Measurements from ENCODE around the gene EEF1A2.

The EEF1A2 gene

DNA sequence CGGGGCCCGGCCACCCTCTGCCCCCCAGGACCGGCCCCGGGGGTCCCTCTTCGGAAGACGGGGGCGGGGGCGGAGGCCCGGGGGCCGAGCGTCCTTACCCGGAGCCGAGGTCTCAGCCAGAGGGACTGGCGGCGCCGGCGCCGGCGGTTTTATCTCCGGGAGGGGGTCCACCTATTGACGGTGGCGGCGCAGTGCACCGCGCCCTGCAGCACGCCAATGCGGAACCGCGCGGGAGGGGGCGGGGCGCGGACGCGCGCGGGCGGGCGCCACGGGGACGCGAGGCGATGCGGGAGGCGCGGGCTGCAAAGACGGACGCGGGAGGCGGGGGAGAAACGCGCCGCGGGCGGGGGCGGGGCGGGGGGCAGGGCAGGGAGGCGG is at the start of gene EEF1A2:
Gene EEF1A2, minus strand, starts transcription at position 124 of the 378 bp plus-strand sequence. CDS start 1,320 bp downstream, outside the sequence.
- DNase-seq: peak; percentile 19

DNA sequence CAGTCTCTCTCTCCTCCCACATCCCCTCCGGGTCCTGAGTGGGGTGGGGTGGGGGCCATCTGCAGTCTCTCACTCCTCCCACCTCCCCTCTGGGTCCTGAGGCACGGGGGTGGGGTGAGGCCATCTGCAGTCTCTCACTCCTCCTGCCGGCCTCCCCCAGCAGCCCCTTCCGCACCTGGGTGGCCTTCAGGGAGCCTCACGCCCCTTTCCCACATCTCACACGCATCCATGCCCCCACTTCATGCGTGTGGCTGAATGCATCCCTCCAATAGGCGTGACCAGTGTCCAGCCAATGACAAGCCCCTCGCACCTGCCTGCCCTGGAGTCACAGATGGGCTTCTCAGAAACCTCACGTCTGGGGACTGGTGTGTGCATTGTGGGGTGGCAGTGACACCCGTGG is 49.7 kb upstream of the EEF1A2 start:
- DNase-seq: no peak

DNA sequence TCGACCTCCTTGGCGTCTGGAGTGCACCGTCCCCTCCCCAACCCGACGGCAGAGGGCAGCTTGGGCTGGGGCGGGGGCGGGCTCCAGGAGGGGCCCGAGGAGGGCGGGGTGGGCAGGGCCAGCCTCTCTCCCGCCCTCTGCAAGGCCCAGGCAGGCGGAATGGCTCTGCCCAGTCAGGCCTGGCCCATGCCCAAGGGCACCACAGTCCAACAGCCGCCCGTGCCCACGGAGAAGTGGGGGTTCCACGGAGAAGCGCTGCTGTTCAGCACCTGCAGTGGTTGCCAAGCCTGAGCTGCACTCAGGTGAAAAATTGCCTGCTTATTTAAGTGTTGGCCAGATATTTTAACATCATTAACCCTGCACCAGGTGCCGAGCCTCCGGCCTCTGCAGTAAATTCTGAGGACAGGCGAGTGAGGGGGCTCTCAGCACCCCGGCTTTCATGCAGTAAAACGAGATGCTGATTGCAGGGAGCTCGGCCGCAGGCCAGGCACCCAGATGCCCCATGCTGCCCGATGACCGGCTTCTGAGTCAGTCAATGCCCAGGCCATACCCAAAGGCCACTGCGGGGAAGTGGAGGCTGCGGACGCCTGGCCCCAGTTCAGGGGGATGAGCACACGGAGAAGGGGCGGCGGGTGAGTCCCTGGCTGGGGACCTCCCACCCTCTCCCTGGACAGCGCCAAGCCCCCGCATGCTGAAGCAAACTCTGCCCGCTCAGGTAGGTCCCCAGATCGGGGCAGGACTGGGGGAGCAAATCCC is 49.0 kb upstream of the EEF1A2 start, which contains the start of gene SRMS:
Gene SRMS, minus strand, starts transcription at position 25 of the 756 bp plus-strand sequence. CDS start 286 bp downstream, outside the sequence.
- no peak for DNase-seq

DNA sequence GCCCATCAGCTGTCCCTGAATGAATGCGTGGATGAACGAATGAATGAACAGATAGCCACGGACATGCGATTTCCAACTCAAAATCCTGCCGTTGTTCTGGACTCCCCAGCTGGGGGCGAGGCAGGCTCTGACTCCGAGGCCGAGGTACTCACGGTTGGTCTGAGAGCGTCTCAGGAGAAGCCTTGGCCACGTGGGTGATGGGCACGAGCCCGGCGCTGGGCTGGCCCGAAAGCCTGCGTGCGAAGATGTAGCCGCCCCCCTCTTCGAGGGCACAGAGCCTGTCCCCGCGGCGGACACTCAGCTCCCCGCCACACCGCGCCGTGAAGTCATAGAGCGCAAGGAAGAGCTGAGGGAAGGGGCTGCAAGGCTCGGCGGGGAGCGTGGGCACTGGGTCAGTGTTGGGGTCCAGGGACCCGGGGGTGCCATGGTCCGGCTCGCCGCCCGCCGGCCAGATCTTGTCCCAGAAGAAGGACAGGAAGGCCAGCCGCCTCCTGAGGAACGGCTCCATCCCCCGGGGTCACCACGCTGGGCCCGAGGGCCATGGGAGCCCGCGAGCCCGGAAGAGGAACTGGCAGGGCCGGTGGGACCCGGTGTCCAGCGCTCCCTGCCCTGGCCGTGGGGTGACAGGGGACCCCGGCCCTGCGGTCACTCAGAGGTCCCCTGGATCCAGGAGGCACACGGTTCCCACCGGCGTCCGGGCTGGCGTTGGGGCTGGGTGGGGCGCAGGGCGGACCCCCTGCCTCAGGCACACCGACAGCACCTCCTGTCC is 48.3 kb upstream of the EEF1A2 start:
- DNase-seq: no peak

DNA sequence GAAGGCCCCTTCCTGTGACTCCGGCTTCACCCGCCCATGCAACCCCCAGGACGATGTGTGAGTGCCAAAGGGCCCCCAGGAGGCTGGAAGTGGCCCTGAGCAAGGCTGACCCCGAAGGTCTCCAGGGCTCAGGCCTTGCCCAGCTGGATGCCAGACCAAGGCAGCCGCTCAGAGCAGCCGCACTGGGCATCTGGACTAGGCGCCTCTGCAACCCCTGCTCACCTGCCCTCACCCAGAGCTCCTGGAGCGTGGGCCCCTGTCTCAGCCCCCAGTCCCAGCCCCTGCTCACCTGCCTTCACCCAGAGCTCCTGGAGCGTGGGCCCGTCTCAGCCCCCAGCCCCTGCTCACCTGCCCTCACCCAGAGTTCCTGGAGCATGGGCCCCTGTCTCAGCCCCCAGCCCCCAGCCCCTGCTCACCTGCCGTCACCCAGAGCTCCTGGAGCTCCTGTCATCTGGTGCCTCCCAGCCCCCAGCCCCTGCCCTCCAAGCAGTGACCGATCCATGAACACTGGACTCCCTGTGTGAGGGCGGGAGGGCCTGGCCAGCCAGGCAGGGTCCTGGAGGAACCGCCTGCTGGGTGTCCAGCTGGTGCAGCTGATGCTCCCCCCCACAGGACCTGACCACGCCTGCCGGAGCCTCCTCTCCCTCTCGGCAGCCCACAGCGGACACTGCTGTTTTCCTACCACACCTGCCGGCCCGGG is 47.5 kb upstream of the EEF1A2 start:
- no peak for DNase-seq

DNA sequence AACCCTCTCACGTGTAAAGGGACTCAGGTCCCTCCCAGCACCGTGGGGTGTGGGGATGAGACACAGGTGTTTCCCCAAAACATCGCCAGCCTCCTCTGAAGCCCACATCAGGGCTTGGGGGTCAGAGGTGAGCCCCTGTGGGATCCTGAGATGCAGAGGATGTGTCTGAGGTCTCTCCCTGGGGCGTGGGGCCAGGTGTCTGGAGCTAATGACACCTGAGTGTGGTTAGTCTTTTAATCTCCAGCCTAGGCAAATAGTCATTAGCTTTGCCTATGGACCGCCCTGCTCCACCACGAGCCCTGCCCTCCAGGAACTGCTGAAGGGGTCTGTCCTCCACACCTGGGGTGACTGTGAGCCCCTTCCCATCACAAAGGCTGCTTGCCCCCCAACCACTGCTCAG is 46.9 kb upstream of the EEF1A2 start:
- DNase-seq: no peak

DNA sequence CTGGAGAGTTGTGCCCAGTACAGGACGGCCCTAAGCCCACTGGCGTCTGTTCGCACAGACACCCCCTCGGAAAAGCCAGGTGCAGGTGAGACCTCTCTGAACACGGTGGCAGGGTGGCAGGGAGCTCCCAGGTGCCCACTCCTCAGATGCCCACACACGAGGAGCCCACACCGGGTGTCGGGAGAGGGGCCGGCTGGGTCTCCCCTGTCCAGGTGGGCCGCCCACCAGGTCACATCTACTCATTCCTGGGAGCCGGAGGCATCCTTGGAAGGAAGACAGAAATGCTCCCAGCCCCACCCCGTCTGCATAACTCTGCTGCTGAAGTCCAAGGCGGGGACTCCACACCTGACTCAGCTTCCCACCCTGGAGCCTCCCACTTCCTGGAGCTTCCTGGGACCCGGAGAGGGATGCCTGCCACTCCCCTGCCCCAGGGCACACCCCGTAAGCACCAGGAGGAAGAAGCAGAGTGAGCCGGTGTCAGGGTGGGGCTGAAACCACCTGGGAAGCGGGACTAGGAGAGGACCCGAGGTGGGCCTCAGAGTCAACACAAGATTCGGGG is 46.2 kb upstream of the EEF1A2 start:
- DNase-seq: no peak

DNA sequence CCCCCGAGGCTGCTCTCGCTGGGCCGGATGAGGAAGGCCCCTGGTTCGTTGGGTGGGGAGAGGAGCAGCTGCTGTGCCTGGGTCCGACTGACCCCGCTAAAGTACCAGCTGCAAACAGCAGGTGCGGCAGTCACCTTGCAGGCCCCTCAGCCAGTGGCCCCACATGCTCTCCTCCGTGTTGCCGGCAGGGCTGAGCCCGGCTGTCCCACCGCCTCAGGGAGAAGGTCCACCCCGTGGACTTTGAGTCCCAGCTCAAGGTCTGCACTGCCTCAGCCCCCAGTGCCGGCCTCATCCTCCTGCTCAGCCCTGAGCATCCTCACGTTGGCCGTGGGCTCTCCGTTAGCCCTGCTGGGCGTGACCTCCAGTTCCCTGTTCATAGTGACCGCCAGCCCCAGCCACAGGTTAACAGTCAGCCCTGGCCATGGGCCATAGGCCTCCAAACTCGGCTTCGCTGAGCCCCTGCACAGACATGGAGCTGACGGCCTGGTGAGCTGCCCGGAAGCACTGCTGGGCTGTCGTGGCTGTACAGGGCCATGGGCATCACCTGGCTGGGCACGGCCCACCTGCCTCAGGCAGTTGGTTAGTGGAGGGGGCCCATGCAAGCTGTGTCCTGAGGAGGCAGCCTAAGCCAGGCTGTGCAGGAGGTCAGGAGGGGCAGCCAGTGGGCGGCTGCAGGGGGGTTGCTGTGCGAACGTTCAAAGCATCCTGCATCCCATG is 45.5 kb upstream of the EEF1A2 start:
- no peak for DNase-seq

DNA sequence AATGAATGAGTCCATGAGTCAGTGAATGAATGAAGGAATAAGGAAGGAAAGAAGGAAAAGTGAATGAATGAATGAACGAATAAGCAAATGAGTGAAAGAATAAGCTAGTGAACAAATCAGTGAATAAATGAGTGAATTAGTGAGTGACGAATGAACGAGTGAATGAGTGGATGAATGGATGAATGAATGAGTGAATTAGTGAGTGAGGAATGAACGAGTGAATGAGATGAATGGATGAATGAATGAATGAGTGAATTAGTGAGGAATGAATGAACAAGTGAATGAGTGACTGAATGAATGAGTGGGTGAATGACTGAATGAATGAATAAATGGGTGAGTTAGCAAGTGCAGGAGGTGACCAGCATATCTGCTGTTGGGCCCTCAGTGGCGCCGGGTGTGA is 44.9 kb upstream of the EEF1A2 start:
- no peak for DNase-seq

DNA sequence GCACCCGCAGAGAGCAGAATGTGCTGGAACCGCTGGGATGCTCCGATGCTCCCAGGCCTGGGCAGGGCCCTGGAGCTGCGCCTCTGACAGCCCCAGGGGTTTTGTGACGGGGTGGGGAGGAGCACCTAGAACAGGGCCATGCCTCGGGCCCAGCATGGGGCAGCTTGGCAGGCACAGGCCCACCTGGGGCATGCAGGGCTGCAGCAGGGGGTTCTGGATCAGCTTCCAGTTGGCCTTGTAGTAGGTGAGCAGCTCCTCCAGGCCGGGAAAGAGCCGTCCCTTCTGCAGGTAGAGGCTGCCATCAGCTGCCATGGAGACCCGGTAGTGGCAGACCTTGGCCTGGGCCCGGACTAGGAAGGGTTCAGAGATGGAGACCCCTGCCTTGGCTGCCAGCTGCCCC is 44.2 kb upstream of the EEF1A2 start:
- no peak for DNase-seq

DNA sequence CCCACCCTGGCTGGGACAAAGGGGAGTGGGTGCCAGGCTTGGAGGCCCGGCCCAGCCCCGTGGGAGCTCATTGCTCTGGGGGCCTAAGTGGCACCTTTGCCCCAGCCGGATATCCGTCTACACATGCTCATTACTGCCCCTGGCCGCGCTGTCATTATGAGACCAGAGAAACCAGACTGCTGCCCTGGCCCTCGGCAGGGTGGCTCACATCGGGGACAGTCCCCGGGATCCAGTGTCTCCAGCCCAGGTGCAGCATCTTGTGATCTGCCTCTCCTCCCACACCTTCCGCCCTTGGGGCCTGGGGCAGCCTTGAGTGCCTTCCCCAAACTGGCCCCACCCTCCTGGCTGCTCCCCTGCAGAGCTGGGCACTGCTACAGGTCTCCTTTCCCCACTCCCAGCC is 43.8 kb upstream of the EEF1A2 start:
- no peak for DNase-seq

DNA sequence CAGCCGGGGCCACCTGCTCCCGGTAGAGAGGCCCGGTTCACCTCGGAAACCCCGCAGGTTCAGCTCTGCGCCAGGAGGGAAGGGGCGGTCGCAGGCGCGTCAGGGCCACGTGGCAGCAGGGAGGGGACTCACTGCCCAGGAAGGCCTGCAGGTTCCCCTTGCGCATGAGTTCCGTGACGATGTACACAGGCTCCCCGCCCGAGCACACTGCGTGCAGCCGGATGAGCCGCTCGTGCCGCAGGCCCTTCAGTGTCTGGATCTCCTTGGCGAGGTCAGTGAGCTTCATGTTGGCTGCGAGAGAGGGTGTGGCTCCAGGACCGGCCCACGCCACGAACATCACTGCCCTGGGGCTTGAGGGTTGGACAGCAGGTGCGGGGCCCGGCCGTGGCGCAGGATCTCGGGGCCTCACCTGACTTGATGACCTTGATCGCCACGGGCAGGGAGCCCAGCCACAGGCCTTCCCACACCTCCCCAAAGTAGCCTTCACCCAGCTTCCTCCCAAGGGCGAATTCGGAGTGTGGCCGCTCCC is 43.2 kb upstream of the EEF1A2 start:
- no peak for DNase-seq

DNA sequence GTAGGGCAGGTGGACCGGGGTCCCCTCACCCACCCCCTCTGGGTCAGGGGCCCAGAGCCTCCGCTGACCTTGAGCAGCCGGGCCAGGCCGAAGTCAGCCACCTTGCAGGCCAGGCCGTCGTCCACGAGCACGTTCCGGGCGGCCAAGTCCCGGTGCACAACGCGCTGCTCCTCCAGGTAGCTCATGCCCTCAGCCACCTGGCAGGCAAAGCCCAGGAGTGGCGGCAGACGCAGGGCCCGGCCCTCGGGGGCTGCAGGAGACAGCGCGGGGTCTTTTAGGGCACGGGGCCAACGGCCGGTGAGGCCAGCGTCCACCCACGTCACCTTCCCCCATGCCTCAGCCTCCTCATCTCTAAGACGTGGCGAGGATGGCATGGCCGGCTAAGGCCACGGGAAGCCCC is 42.5 kb upstream of the EEF1A2 start:
- no peak for DNase-seq

DNA sequence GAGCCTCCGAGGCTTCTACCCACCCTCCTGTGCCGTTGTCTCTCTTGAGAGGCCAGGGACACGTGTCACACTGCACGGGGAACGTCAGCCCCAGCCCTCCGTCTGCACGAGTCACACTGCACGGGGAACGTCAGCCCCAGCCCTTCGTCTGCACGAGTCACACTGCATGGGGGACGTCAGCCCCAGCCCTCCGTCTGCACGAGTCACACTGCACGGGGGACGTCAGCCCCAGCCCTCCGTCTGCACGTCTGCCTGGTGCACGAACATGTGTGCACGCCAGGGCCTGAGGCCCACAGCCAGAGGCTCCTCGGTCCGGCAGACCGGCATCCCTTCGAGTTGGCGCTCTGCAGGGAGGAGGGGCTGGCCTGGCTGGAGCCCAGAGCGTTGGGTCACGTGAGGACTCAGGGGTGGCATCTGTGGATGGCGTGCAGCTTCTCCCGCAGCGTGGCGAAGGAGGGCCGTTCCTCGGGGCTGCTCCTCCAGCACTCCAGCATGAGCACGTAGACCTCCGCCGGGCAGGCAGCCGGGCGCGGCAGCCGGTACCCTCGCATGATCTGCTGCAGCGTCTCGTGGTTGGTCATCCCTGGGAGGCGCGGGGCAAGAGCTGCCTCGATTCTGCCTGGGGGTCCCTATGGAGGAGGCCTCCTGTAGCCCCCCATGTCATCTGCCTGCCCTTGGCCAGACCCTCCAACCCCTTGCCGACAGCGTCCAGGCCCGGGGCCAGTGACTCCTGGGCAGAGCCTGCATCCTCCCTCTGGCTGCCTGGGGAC is 41.7 kb upstream of the EEF1A2 start:
- peak; percentile 35 for DNase-seq

DNA sequence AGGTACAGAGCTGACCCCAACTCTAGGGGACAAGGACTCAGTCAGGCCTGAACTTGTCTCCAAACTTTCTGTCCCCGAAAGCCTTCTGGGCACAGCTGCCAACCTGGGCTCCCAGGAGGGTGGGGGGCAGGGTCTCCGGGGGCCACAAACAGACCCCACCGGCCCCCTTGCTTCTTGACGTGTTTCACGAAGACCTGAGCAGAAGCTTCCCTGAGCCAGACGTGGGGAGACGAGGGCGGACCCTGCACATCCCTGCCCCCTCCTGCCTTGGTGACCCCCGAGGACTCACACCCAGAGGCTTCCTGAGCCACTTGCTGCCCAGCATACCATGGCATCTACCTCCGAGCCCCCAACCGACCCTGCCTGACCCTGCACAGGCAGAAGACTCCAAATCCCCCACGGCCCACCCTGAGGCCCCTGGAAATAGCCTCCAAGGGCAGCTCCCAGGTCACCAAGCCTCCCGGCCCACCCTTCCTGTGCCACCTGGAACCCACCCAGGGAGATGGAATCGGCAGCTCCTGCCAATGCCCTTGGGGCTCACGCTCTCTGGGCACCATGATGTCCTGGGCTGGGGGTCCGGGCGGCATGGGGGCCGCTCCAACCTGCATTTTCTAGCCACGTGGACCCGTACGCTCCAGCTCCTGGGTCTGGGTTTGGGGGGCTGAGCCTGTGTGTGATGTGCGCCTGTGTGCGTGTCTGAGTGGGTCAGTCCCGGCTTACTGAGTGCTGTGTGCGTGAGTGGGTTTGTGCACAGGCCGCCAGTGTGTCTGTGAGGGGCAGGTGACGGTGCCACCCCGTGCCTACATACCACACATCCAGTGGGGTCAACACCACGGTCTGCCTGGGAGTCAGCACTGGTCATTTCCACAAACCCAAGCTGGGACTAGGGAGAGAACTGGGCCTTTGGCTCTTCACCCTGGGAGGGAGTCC is 40.8 kb upstream of the EEF1A2 start:
- DNase-seq: no peak

DNA sequence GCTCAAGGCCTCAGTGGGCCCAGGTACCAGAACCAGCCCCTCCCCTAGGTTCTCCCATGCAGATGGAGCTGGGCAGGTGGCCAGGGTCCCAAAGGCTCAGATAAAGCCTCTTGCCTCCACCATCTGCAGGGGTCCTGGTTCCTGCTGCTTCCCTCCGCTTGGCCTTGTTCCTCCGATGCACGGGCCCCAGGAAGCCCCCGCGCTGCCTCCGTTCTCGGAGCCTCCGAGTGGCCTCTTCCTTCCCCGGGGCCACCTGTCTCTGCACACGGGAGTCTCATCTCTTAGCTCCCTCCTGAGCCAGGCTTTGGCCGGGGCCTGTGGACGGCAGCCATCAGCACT is 40.2 kb upstream of the EEF1A2 start:
- DNase-seq: no peak

DNA sequence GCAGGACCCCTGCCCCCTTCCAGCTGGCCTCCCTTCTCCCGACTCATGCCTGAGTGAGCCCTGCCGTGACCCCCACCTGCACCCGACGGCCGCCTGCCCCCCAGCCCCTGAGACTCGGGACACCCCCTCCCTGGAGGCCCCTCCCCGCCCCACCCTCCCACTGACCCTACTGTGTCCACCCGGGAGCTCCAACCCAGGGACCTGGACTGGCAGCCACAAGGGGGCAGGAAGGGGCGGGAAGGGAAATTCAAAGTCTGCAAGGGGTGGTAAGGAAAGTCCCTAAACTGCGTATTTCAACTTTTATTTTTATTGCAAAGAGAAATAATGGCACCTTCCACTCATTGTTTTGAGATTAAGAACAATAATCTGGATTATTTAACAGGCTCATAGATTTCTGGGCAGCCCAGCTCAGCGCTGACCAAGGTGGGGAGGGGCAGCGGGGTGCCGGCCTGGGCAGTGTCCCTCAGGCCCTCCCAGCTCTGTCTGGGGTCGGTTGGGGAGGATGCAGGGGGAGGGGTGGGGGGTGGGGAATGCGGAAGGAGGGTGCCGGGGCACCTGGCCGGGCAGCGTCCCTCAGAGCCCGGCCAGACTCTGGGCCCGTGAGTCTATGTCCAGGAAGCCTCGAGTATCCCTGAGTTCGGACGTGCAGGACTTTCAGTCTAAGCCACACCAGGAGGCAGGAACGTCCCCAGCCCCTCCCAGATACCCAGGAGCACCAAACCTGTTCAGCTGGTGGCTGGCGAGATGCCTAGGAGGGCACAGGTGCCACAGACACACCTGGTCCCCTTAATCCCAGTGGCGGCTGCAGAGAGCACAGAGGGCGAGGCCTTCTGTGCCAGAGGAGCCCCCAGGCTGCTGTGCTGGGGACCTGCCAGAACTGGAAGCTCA is 39.6 kb upstream of the EEF1A2 start:
- DNase-seq: peak; percentile 59

DNA sequence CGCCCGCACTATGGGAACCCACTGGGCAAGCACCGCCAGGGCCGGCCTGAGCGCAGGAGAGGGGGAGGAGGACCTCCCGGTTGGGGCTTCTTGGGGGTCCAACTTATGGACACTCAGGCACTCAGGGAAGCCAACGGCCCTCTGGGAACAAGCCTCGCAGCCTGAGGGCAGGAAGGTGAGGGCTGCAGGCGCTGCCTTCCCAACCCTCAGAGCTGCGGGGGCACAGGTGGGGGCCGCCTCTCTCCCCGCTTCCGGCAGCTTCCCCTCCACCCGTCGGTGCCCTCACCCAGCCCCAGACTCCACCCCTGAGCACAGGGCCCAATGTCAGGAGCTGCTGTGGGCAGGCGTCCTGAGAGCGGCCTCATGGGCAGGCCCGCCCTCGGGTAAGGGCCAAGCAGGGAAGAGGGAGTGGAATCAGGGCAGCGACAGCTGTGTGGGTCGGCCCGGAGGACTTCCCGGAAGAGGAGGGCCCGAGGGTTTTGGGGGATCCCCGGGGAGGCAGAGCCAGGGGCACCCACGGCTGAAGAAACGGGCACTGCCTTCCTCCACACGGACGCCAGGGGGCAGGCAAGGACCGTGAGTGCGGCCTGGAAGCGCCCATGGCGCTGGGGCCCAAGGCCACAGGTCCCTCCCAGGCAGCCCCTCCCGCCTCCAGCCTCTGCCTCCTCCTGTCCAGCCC is 38.8 kb upstream of the EEF1A2 start:
- peak; percentile 99 for DNase-seq

DNA sequence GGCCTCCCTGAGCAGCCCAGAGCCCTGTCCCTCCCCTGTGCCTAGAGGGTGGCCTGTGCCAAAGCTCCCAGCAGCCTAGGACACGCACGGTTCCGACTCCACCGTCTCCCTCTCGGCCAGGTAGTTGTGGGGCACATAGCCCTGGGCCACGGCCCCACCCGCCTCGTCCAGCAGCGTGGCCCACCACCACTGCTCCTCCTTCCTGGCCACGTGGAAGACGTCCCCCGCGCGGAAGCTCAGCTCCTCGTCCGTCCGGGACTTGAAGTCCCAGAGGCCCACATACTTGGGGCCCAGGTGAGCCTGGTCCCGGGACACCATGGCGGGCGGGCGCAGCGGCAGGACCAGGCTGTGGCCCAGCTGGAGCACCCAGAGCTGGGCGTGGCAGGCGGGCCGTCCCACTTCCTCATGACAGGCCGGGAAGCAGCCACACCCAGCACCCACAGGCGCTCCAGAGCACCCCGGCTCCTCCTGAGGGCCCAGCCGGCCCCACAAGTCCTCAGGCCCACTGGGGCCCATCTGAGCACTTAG is 38.2 kb upstream of the EEF1A2 start, which contains the start of gene PTK6:
Gene PTK6, minus strand, starts transcription at position 380 of the 528 bp plus-strand sequence. Its CDS starts 62 bp downstream, at position 318.
- DNase-seq: peak; percentile 81
